IPS-NIHi7 (cell line): ENCODE data around the gene DLGAP1.
"Not testable (repeated sequence)": the region's sequence is repeated elsewhere in the genome, so short reads cannot be mapped to it uniquely, and the experiment has no call there.

Experiments
- DNase-seq: peaks from one replicate; pipeline ENCODE4 v3.0.0; 2012; ENCODE audit warnings: mixed read lengths; ENCODE audit errors: extremely low spot score

Gene DLGAP1

GRCh38 chr18:3721771-3722648 lies 733.1 kb downstream of the DLGAP1 start:
- DNase-seq = no peak

DNA sequence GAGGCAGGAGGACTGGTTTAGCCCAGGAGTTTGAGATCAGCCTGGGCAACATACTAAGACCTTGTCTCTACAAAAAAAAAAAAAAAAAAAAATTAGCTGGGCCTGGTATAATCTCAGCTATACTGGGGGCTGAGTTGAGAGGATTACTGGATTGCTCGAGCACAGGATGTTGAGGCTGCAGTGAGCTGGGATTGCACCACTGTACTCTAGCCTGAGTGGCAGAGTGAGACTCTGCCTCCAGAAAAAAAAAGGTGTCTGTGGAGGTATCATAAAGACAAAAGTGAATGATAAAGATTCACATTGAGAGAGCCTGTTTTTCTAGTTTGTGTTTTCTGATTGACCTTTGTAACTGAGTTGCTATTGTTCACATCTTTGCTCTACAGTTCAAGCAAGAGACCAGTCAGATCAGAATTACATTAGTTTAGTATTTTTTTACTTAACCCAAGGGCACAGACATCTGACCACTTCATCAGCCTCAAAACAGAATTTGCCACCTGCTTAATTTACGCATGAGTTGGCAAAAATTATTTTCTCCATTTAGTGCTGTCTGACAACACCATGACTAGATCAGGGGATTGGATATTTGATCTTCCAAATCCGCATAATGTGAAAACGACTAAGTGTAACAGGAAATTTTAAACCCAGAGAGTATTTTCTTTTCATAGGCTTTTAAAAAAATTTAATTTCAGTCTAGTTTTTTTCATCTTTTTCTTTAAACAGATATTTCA lies 734.1 kb downstream of the DLGAP1 start:
- DNase-seq = no peak

DNA sequence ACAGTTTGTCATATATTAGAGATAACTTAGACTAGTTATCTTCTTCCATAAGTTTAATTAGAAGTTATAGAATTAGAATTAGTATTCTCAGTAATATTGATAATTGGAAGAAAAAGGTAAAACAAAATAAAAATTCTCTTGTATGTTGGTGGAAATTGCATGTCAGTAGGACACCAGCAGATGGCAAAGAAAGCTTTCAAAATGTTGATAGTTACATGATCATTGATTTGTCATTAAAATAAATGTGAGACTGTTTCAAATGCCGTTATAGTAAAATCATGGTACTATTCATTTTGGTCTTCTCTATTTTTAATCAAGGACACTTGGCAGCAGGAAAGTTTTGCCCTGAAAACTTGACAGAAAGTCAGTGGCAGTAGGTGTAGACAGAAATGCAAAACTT lies 734.9 kb downstream of the DLGAP1 start:
- no peak for DNase-seq

GRCh38 chr18:3717376-3718025 lies 737.6 kb downstream of the DLGAP1 start:
- no peak for DNase-seq

- DNase-seq = no peak
These were observed 738.9 kb downstream of the DLGAP1 start for GRCh38 chr18:3716116-3716660.

DNA sequence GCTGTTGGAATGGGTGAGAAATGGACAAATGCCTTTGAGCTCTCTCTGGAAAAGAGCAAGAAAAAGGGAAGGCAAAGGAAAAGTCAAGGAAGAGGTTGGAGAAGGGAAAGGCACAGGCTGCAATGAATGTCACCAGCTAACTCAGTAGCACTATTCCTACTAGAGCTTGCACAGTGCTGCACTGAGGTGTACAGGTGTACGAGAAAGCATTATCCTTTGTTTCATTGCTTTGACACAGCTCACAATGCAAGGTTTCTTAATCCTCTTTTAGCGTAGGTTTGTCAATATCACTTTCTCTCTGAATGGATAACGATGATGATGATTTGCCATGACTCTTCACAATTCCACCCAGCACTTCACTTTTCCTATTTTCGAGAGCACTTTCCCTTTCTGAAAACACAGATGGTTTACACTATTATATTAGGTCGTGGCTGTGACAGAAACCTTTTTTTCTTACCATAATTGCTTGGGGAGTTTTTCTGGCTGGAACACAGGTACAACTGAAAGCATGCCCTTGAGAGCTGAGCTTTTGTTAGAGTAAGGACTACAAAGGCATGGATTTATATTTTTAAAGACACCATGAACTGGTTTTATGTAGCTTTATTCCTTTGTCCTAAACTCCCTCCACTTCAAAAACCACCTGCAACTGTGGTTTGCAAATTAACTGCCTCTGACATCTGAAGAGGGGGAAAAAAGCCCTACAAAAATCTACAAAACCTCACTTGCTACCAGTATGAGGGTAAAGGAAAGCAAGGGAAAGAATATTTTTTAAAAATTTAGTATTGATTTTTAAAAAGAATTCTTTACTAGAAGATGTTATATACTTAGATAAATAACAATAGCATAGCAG lies 739.7 kb downstream of the DLGAP1 start:
- no peak for DNase-seq

GRCh38 chr18:3713708-3714107 lies 741.4 kb downstream of the DLGAP1 start:
- DNase-seq = no peak

GRCh38 chr18:3713166-3713565 lies 741.9 kb downstream of the DLGAP1 start:
- DNase-seq = no peak

- no peak for DNase-seq
These were observed 742.6 kb downstream of the DLGAP1 start for GRCh38 chr18:3712491-3712890.

GRCh38 chr18:3710712-3711301 lies 744.3 kb downstream of the DLGAP1 start:
- DNase-seq = no peak

- no peak for DNase-seq
These were observed 745.9 kb downstream of the DLGAP1 start for GRCh38 chr18:3709205-3709604.

GRCh38 chr18:3706279-3707097 lies 748.6 kb downstream of the DLGAP1 start:
- DNase-seq = no peak

- no peak for DNase-seq
These were observed 750.4 kb downstream of the DLGAP1 start for GRCh38 chr18:3704556-3705344.

DNA sequence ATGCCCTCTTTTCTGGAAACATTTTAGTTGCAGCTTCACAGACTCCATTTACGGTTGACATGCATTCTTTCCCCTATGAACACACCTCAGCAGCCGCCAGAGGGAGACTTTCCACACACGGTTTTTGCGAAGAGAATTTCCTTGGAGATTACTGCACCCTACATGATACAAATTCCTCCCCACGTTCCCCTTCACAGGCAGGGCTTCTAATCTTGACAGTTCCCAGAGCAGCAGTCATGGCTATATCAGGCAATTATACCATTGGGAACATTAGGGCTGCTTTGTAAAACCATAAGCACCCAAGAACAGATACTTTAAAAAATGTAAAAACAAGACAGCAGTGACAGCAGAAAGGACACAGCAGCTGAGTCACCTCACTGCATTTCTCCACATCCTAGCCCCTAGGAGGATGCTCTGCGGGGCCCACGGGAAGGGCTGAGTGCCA lies 751.4 kb downstream of the DLGAP1 start:
- peak; percentile 73 for DNase-seq

- not testable (repeated sequence) for DNase-seq
These were observed 755.2 kb downstream of the DLGAP1 start for GRCh38 chr18:3699707-3700567.

DNA sequence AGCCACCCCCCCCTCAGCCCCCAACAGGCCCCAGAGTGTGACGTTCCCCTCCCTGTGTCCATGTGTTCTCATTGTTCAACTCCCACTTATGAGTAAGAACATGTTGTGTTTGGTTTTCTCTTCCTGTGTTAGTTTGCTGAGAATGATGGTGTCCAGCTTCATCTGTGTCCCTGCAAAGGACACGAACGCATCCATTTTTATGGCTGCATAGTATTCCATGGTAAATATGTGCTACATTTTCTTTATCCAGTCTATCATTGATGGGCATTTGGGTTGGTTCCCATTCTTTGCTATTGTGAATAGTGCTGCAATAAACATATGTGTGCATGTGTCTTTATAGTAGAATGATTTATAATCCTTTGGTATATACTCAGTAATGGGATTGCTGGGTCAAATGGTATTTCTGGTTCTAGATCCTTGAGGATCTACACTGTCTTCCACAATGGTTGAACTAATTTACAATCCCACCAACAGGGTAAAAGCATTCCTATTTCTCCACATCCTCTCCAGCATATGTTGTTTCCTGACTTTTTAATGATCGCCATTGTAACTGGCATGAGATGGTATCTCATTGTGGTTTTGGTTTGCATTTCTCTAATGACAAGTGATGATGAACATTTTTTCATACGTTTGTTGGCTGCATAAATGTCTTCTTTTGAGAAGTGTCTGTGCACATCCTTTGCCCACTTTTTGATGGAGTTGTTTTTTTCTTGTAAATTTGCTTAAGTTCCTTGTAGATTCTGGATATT lies 760.9 kb downstream of the DLGAP1 start:
- not testable (repeated sequence) for DNase-seq

DNA sequence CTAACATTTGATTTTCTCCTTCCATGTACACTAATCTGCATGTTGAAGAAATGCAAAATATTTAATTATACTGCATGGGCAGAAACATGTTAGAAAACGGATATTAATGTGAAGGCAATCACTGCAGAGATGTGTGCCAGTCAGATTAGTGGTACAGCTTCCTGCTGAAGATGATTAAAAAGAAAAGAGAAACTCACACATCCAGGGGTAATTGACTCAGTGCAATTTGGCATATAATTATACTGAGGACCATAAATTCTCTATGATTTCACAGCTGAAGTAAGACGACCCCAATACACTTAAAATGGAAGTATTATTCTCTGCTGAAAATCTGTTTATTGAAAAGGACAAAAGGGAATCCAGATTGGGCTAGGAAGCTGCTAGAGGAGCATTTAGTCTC lies 761.7 kb downstream of the DLGAP1 start:
- no peak for DNase-seq
